MCF 10A (cell line): Measurements from ENCODE around the gene MAP2K4. TPM values are rescaled to one million over a fixed set of nuclear protein-coding genes. Genes with fewer than 3 reads are reported as not detected.

Source experiments
- BruUV-seq: library from RNA; stranded (reverse); fragments of 400-500 nt; replicated peaks from 2 replicates; lab custom pipeline; 2021; lab: Mats Ljungman, UMichigan
- CTCF ChIA-PET: fragments of 300-600 bp; sonication (Branson Sonifier 250); formaldehyde crosslinking; extraction: SDS; loops from one replicate; lab custom pipeline; 2021; ENCODE audit warnings: antibody characterized with exemption, inconsistent platforms; lab: Yijun Ruan, JAX
- POLR2A ChIA-PET: fragments of 300-600, 350-650 bp; sonication (Branson Sonifier 250); formaldehyde crosslinking; extraction: SDS; loops from one replicate; lab custom pipeline; 2020; ENCODE audit warnings: antibody characterized with exemption, inconsistent platforms; lab: Yijun Ruan, JAX
- DNase-seq: peaks from one replicate; pipeline ENCODE4 v3.0.0-alpha.2; 2018; ENCODE audit not compliant: unreplicated experiment
- H3K27ac Mint-ChIP-seq: one replicate; pipeline ENCODE4 v1.8.0; 2022; ENCODE audit warnings: mild to moderate bottlenecking, low read depth, mixed read lengths; ENCODE audit not compliant: unreplicated experiment
- H3K27me3 Mint-ChIP-seq: one replicate; pipeline ENCODE4 v1.8.0; 2022; ENCODE audit warnings: mixed read lengths; ENCODE audit not compliant: insufficient read depth, unreplicated experiment
- H3K36me3 Mint-ChIP-seq: one replicate; pipeline ENCODE4 v1.8.0; 2022; ENCODE audit warnings: mild to moderate bottlenecking, moderate library complexity, mixed read lengths; ENCODE audit not compliant: insufficient read depth, unreplicated experiment
- H3K4me1 Mint-ChIP-seq: one replicate; pipeline ENCODE4 v1.8.0; 2022; ENCODE audit warnings: mixed read lengths; ENCODE audit not compliant: insufficient read depth, unreplicated experiment
- H3K4me3 Mint-ChIP-seq: one replicate; pipeline ENCODE4 v1.8.0; 2022; ENCODE audit warnings: mild to moderate bottlenecking, moderate library complexity, mixed read lengths; ENCODE audit not compliant: unreplicated experiment
- H3K9me3 Mint-ChIP-seq: one replicate; pipeline ENCODE4 v1.8.0; 2022; ENCODE audit warnings: mixed read lengths; ENCODE audit not compliant: unreplicated experiment
- CTCF ChIP-seq: fragments of 200-600 bp; IDR thresholded peaks from one replicate; pipeline ENCODE4 v1.8.0; 2022; ENCODE audit warnings: antibody characterized with exemption, mild to moderate bottlenecking; ENCODE audit not compliant: unreplicated experiment
- intact Hi-C: fragments of 100-400 bp; cut with micrococcal nuclease; formaldehyde crosslinking; loops from 2 replicates; pipeline ENCODE4 v1.14.1; 2022
- total RNA-seq: library from RNA; stranded (reverse); gene quantifications from 2 replicates; pipeline ENCODE4 v1.2.3, GENCODE V29; 2022

Gene MAP2K4
- total RNA-seq, 1 experiment from 2014 or later = 29.2 TPM

- no TSS peak for BruUV-seq
- TF ChIP-seq CTCF = no peak
- DNase-seq = no peak
- intact Hi-C loops = no loop called here
- Mint-ChIP-seq H3K4me3 (no peak overlapping the region), H3K4me1 (no peaks in the 10 kb centered on the region), H3K36me3 (peaks cover 68% of the 10 kb centered on the region), H3K9me3 (peaks cover 10% of the 10 kb centered on the region), H3K27me3 (no peaks in the 10 kb centered on the region), H3K27ac (no peak overlapping the region)
- ChIA-PET POLR2A (no interaction called here), CTCF (no interaction called here)
Measured at GRCh38 chr17:12133183-12133582, 112.5 kb downstream of the MAP2K4 start.

- ChIA-PET POLR2A (no interaction called here), CTCF (no interaction called here)
- Mint-ChIP-seq H3K4me3 (no peak overlapping the region), H3K27me3 (no peaks in the 10 kb centered on the region), H3K36me3 (peaks cover 65% of the 10 kb centered on the region), H3K27ac (no peak overlapping the region), H3K9me3 (peaks cover 10% of the 10 kb centered on the region), H3K4me1 (no peaks in the 10 kb centered on the region)
- intact Hi-C loops = no loop called here
- no peak for TF ChIP-seq CTCF
- no peak for DNase-seq
- BruUV-seq = no TSS peak
Measured at GRCh38 chr17:12134101-12134500, 113.4 kb downstream of the MAP2K4 start.

GRCh38 chr17:12134587-12134986, 113.9 kb downstream of the MAP2K4 start:
- CTCF ChIA-PET = no interaction called here
- no peak overlapping the region for H3K27ac Mint-ChIP-seq
- H3K9me3 Mint-ChIP-seq = peaks cover 10% of the 10 kb centered on the region
- intact Hi-C loops = no loop called here
- no peak for DNase-seq
- peaks cover 60% of the 10 kb centered on the region for H3K36me3 Mint-ChIP-seq
- no peak for TF ChIP-seq CTCF
- no peaks in the 10 kb centered on the region for H3K27me3 Mint-ChIP-seq
- H3K4me3 Mint-ChIP-seq = no peak overlapping the region
- no TSS peak for BruUV-seq
- POLR2A ChIA-PET = no interaction called here
- no peaks in the 10 kb centered on the region for H3K4me1 Mint-ChIP-seq

GRCh38 chr17:12136243-12136642, 115.6 kb downstream of the MAP2K4 start:
- Mint-ChIP-seq H3K27me3 (no peaks in the 10 kb centered on the region), H3K27ac (no peak overlapping the region), H3K4me3 (no peak overlapping the region), H3K36me3 (peaks cover 59% of the 10 kb centered on the region), H3K9me3 (peaks cover 10% of the 10 kb centered on the region), H3K4me1 (no peaks in the 10 kb centered on the region)
- no TSS peak for BruUV-seq
- ChIA-PET CTCF (interaction anchor here (1.4 kb wide), 1 partner anchor 44 kb away, joined by 4 read pairs; no protein-coding TSS in a partner anchor), POLR2A (interaction anchor here (1.3 to 1.6 kb wide), 3 partner anchors 9 to 20 kb away, joined by 3 to 6 read pairs (median 3); no protein-coding TSS in a partner anchor)
- intact Hi-C loops = no loop called here
- DNase-seq = no peak
- TF ChIP-seq CTCF = no peak
